ENCODE results near the gene CGREF1.

The CGREF1 gene, protein sequence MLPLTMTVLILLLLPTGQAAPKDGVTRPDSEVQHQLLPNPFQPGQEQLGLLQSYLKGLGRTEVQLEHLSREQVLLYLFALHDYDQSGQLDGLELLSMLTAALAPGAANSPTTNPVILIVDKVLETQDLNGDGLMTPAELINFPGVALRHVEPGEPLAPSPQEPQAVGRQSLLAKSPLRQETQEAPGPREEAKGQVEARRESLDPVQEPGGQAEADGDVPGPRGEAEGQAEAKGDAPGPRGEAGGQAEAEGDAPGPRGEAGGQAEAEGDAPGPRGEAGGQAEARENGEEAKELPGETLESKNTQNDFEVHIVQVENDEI

DNA sequence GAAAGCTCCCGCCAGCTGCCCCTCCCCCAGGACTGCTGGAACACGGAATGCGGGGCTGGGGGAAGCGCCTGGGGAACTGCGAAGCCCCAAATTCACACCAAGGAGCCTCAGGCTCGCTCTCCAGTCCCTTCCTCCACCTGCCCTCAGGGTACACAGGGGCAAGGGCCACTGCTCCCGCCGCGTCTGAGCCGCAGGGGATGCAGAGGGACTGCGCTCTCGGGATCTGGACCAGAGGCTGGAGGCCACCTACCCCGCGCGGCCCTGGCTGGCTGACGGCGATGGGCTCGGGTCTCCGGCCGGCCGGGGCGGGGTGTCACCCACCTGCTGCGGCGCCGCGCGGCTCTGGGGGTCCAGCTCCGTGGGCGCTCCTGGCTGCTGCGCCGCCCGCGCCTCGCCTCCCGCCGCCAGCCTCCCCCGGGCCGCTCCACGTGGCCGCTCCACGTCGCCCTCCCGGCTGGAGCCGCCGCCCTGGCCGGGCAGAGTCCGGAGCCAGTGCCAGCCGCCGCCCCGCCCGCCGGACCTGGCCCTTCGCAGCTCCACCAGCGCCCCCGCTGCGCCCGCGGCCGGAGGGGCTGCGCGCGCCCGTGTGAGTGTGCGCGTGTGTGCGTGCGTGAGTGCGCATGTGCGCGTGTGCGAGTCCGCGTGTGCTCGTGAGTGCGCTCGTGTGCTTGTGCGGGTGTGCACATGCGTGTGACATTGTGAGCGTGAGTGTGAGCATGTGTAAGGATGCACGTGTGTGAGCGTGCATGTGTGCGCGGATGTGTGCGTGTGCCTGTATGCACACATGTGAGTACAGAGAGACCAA, at the start of gene CGREF1:
CGREF1 (minus strand) TSS at position 604 of the 805 bp plus-strand sequence. CDS start 14,762 bp downstream, outside the sequence.
- DNase-seq (ENCODE audit: low spot score) = peak; percentile 59

DNA sequence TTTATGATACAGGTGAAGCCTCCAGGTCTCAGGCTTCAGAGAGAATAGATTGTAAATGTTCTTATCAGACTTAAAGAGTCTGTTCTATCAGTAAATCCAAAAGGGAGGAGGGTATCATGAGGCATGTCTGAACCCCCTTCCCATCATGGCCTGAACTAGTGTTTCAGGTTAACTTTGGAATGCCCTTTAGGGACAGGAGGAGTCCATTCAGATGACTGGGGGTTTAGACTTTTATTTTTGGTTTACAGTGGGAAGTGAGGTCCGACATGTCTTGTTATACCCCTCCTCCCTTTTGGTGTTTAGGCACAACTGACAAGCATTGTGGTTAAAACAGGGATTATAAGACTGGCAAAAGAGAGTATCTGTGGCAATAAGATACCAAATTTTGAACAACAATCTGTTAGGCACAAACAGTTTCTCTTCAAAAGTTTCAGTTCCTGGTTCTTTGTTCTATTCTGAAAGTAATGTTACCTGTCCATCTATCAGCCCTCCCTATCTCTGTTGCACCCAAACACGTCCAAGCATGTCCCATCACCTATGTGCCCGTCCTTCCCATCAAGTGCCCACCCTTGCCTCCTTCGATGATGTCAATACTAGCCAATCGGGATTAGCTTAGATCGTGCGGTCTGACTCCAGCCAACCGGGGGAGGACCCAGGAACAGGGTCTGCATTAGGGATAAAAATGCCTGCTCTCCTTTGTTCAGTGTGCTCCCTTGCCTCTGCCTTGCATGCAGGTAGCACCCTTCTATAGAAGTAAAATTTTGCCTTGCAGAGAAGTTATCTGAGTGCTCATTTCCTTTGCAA, 46.2 kb upstream of the CGREF1 start:
- DNase-seq (ENCODE audit: low spot score) = no peak

DNA sequence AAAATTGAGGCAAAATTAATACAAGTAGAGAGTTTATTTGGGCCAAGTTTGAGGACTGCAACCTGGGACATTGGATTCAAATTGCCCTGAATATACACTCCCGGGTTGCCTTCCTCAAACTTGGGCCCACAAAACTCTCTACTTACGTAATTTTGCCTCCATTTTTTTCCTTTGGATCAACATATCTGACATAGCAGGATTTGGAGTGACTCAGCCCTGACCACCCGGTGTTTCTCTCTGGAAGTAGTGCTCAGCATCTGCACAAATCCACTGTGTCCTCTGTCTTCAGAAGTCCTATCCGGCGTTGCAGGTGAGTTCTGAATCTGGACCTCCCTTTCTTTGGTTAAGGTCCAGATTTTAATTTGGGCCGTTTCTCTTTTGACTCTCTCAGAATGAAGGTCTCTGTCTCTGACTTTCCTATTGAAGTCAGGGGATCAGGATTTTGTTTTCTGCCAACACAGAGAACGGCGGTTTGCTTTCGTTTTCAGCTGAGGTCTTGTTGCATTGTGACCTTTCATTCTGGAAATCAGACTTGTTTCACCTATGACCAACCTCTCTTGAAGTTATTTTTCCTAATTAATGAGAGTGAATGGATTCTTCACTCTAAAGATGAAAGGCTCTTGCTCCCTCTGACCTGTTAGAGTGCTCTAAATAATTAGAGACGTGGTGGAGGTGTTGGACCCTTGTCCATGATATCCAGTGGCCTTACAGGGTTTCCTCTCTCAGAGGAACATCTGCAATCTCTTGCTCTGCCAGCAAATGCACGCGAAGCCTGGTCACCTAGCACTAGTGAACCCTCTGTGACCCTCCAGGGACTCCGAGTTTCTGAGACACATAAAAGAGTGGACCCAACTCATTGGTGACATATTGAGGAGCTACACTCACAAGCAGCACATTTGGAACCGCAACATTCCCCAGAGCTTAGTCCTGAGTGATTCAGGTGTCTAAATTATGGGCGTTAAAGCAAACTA, 43.5 kb upstream of the CGREF1 start:
- DNase-seq (ENCODE audit: low spot score) = peak; percentile 70

DNA sequence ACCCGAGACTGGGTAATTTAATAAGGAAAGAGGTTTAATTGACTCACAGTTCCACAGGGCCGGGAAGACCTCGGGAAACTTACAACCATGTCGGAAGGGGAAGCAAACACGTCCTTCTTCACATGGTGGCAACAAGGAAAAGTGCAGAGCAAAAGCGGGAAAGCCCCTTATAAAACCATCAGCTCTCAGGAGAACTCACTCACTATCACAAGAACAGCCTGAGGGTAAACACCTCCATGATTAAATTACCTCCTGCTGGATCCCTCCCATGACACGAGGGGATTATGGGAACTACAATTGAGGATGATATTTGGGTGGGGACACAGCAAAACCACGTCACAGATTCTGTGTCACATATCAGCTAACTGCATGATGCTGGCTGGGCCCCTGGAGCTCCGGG, 41.3 kb upstream of the CGREF1 start:
- DNase-seq (ENCODE audit: low spot score) = no peak

DNA sequence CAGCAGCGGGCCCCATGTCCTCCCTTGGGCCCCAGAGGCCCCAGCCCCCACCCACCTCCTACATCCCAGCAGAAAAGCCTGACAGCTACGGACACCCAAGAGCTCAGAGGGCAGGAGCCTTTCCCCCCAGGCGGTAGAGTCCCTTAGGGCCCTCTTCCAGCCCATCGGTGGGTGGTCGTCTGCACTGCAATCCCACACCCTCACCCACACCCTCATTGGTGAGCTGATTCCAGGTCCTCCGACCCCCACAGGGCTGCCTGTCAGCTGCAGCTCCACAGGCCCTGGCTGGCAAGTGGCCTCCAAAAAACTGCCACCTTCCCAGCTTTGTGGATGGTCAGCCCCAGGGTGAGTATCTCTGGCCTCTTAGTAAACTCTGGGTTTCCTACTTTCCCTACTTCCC, 40.3 kb upstream of the CGREF1 start:
- no peak for DNase-seq (ENCODE audit: low spot score)

DNA sequence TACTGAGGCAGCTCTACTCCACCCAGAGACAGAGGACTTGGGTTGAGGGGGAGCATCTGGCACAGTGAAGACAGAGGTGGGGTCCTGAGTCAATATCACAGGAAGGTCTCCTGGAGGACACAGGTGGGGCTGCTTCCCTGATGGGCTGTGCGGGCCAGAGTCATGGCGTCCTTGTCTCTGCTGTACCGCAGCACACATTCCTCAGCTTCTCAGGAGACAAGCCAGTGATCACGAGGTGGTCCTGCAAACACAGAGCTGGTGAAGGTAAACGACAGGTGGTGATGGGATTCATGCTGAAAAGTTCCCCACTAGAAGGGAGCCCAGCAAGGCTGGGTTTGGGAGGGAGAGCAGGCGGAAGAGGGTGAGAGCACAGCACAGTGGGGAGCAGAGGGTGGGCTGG, 39.5 kb upstream of the CGREF1 start:
- DNase-seq (ENCODE audit: low spot score) = no peak

DNA sequence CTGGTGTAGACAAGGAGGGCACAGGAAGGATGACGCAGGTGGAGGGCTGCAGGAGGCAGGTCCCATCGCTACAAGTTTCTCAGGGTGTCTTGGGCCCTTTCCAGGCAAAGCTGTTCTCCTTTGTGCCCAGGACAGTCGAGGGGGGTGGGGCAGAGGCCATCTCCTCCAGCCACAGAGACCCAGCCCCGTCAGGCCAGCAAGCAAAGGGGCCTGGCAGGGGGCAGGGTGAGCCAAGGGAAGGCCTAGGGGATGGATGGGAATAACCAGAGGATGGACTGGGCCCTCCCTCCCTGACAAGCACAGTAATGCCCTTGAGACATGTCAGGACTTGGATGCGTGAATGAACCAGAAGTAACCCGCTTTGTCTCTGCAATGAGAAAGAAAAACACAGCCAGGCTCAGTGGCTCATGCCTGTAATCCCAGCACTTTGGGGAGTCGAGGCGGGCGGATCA, 36.2 kb upstream of the CGREF1 start:
- no peak for DNase-seq (ENCODE audit: low spot score)

DNA sequence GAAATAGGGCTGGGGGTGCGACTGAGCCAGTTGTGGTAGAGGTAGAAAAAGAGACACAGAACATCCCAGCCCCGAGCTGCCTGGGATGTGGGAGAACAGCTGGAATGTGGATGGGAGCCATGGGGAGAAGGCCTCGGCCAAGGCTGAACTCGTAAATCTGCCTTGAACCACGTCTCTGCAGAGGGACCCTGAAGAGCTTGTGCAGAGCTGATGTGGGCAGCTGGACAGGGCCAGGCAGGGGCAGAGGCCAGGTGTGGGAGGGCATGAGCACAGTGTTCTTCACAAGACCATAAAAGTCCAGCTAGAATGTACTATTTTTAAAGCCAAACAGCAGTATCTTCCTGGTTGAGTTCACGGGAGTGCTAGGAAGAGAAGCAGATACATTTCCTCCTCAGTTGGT, 35.6 kb upstream of the CGREF1 start:
- no peak for DNase-seq (ENCODE audit: low spot score)

DNA sequence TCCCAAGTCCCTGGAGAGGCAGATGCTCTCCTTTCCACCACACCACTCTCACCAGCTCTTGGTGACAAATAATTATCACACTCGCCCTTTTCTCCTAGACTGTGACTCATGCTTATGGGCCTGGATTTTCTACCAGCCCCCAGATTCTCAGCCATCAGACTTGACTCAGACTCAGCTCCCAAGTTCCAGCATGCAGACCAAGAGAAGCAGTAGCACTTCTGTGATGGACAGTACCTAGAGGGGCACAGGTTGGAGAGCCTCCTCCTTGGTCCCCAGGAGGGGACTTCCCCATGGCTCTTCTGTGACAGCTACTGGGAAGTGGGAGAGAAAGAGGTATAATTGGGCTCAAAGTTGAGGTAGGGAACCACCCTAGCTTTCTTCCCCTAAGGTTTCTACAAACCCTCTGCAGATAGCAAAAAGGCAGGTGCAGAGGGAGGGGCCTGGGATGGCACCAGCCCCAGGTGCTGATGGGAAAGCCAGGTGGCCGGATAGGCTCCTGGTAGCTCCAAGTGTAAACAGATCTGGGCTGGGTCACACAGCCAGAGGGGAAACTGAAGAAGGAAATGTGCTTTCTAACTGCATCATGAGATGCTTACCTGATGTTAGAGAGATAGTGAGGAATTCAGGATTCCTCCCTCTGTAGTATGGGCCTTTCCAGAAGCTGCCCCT, 34.0 kb upstream of the CGREF1 start:
- DNase-seq (ENCODE audit: low spot score) = peak; percentile 61

DNA sequence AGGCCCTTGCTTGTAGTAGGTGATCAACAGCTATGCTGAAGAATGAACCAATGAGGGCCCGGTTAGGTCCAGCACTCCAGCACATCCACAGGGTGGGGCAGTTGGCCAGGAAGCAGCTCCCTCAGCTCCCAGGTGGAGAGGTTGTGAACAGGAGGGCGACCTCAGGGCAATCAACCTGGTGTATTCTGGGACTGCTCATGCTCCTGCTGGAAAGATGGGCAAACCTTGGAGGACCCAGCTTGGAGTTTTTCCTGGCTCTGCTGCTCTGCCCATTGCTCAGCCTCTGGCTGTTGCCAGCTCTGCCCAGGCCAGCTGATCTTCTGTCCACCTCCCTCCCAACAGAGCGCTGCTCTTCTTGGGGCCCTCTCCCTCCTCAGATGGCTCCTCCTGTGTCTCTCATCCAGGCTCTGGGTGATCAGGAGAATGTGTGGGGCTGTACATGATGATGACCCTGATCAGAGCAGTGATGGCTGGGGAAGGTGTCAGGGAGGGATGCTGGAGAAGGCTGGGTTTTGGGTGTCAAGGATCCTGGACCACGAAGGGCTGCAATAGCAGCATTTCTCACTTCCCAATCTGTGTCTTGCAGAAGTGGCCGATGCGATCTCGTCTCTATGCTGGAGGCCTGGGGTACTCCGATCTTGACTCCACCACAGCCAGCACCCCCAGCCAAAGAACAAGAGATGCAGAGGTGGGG, 33.3 kb upstream of the CGREF1 start:
- peak; percentile 86 for DNase-seq (ENCODE audit: low spot score)

DNA sequence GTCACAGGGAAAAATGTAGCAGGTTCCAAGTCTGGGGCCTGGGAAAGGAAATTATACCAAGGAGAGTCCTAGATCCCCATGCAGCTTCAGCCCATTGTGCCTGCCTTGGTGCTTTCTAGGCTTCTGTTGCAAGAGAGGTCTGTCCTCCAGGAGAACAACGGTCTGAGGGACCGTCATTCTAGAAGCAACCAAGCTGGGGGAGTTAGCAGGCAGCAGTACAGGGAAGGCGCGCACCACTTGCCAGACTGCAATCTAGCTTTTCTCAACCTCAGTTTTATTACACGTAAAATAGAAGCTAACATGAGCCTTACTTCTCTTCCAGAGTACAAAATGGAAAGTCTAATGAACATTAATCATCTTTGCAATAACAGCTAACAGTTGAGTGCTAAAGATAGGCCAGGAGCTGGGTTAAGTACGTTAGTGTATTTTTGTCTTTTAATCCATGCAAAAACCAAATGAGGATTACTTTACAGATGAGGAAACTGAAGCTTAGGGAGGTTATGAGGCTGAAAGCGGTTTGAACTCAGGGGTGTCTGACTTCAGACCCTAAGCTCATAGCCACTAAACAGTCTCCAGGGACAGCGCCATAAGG, 31.8 kb upstream of the CGREF1 start:
- no peak for DNase-seq (ENCODE audit: low spot score)

DNA sequence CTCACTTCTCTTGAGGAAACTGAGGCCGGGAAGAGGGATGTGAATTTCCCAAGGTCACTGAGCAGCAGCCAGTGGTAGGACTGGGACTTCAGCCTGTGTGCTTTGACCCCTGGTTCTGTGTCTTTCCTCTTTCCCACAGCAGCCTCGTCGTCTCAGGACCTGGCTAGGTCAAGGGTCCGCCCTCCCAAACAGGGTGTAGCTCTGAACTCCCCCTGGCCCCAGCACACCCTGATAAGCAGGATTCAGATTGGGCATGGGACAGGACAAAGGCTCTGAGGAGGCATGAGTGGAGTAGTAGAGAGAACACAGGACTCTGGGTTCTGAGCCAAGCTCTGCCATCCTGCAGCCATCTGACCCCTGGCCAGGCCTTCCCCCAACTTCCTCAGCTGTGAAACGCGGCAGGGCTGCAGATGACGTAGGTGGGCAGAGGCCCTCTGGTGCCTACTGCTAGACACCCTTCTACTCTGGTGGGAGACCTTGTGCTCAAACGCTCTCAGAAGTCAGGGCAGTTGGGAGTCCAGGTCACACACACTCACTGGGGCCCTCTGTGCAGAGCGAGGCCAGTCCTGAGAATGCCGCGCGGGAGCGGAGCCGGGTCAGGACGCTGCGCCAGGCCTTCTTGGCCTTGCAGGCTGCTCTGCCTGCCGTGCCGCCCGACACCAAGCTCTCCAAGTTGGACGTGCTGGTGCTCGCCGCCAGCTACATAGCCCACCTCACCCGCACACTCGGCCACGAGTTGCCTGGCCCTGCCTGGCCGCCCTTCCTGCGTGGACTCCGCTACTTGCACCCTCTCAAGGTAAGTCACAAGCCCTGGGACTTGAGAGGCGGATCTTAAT, 30.9 kb upstream of the CGREF1 start:
- DNase-seq (ENCODE audit: low spot score) = no peak

DNA sequence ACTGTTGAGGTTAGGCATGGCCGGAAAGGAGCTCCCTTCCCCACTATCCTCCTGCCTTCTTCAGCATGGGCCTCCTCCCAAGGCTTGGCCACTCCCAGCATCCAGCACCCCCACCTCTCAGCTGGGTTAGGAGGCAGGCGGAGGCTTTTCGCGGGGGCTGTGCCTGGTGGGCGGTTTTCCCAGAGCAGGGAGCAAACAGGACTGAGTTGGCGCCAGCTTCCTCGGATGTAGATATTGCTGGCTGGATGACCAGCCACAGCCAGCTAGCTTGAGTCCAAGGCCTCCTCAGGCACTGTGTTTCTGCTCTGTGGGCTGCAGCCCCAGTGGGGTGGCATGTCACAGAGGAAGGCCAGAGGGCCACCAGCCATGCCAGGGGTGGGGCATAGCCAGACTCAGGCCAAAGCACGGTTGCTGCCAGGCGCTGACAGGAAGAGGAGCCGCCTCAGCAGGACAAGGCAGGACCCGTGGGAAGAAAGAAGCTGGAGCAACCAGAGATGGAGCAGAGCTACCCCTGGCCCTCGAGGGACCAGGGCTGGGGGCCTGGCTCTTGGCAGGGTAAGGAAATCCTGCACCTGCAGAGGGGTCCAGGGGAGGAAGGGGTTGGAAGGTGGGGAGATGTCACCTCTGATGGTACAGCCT, 30.0 kb upstream of the CGREF1 start, which contains the start of gene TCF23:
TCF23 (plus strand) TSS at position 204 of the 639 bp plus-strand sequence; CDS start at position 334, 130 bp downstream.
- no peak for DNase-seq (ENCODE audit: low spot score)

DNA sequence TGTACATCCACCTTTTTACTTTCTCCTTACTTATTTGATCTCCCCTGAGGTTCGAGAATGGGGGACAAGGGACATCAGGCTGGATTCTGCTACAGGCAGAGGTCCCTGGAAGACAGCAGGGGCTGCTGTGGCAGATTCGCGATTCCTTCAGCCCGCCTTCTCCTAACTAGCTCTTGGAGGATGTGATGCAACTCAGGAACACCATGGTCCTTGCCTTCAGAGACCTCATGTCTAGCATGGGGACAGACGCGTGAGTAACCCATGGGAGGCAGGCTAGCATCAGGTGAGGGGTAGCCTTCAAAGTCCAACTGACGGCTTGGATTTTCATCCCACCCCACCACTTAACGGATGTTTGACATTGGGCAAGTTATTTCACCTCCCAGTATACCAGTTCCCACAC, 29.0 kb upstream of the CGREF1 start:
- no peak for DNase-seq (ENCODE audit: low spot score)

DNA sequence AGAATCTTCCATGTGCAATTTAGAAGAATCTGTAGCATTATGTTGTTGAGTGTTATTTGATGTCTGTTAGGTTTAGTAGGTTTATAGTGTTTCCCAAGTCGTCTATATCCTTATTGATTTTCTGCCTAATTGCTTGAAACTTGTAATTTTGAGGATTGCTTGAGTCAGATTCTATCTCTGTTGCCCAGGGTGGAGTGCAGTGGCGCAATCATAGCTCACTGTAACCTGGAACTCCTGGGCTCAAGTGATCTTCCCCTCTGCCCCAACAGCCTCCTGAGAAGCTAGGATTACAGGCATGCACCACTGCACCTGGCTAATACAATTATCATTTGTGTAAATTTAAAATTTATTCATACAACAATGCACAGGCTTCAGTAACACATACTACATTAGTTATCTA, 26.8 kb upstream of the CGREF1 start:
- no peak for DNase-seq (ENCODE audit: low spot score)

DNA sequence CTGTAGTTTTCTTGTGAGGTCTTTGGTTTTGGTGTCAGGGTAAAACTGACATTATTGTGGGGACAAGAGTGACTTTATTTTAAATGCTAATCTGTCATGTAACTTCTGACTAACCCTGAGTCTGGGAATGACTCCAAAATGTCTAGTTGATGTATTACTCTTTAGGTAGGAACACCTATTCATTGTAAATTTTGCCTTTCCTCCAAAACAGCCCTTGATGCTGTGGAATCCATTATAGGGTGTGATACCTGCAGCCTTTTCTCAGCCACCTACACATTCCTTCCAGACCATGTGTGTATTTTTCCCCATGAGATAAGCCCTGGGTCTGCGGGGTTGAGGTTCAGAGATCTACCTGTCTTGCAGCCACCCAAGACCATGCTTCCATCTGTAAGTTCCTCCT, 24.4 kb upstream of the CGREF1 start:
- no peak for DNase-seq (ENCODE audit: low spot score)

DNA sequence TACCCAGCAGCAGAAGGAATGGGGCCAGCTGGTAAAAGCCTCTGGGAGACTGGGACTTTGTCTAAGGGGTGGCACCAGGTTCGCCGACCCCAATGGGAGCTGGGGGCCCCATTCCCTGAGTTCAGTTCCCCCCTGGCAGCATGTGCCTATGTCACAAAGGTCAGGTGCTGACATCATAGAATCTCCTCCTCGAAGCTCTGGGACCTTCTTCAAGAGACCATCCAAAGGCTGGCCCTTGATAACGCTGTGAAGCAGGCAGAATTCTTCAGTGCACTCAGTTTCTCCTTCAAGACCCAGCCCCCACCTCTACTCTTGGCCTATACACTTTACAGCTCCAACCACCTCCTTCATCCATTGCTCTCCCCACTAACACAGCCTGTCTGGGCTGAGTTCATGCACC, 20.4 kb upstream of the CGREF1 start, which contains the start of gene PRR30:
PRR30 (minus strand) TSS at position 101 of the 400 bp plus-strand sequence. CDS start 1,081 bp downstream, outside the sequence.
- no peak for DNase-seq (ENCODE audit: low spot score)

DNA sequence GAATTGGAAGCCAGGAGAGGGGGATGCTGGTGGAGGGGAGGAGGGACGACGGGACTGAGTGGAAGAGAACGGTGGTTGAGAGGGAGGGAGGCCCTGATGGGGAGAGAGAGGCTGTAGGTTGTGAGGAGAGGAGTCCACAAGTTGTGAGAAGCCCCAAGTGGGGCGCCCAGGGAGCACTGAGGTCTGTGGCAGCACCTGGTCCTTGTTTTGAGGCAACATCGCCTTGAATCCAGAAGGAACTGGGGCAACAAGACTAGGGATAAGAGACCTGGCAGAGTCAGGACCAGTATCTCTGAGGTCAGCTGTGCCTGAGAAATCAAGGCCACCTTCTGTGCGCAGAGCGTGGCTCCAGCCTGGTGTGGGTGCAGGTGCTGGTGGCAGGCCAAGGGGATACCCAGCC, 19.2 kb upstream of the CGREF1 start:
- DNase-seq (ENCODE audit: low spot score) = no peak

All from SW480 (cell line).